Esophagus (tissue), 2 donors: ENCODE measurements around the gene DPEP2. TPM values are rescaled to one million over a fixed set of nuclear protein-coding genes. Genes with fewer than 3 reads are reported as not detected.
A peak's percentile ranks its signal among the peaks of the same experiment; 100 is the strongest.

Experiments
- H3K27ac ChIP-seq, 2 donors: one replicate each; pipeline ENCODE4 v1.5.1; 2013; ENCODE audit warnings: low read depth in 2 of 2, mild to moderate bottlenecking in 2 of 2, inconsistent platforms in 1 of 2, low read length in 1 of 2, moderate library complexity in 1 of 2
- H3K27me3 ChIP-seq, 2 donors: one replicate each; pipeline ENCODE4 v1.6.1; 2013; ENCODE audit warnings: low read length in 2 of 2, control low read depth in 1 of 2, mild to moderate bottlenecking in 1 of 2; ENCODE audit not compliant: insufficient read depth in 2 of 2, control insufficient read depth in 1 of 2
- H3K36me3 ChIP-seq, 2 donors: one replicate each; pipeline ENCODE4 v1.6.1; 2013; ENCODE audit warnings: low read length in 1 of 2; ENCODE audit not compliant: control insufficient read depth in 2 of 2, insufficient read depth in 2 of 2
- H3K4me1 ChIP-seq, 2 donors: one replicate each; pipeline ENCODE4 v1.6.1; 2013; ENCODE audit warnings: low read length in 1 of 2; ENCODE audit not compliant: control insufficient read depth in 2 of 2, insufficient read depth in 2 of 2
- H3K4me3 ChIP-seq, 2 donors: one replicate each; pipeline ENCODE4 v1.5.1; 2013; ENCODE audit warnings: low read length in 2 of 2, mild to moderate bottlenecking in 2 of 2, low read depth in 1 of 2, moderate library complexity in 1 of 2
- H3K9me3 ChIP-seq, 2 donors: one replicate each; pipeline ENCODE4 v1.6.1; 2013; ENCODE audit warnings: mild to moderate bottlenecking in 2 of 2, low read depth in 1 of 2, low read length in 1 of 2, moderate library complexity in 1 of 2; ENCODE audit not compliant: control insufficient read depth in 2 of 2, insufficient read depth in 1 of 2
- WGBS, 2 donors: extraction: QIAGEN DNeasy Blood & Tissue Kit; methylation state at CpG; one replicate each; pipeline ENCODE4 v1.1.7; 2013; 5-methylcytosine and 5-hydroxymethylcytosine counted together
- polyA plus RNA-seq, 2 donors: library from polyadenylated mRNA; stranded (reverse); fragments of 200-250 nt; gene quantifications; one replicate each; pipeline ENCODE4 v1.2.3, GENCODE V29; 2013
- donor health status: healthy with polysubstance abuse.
- donor health status: Bipolar disorder and iron deficiency.

The DPEP2 gene
- polyA plus RNA-seq, 2 donors = 0.41 to 0.57 TPM

DNA sequence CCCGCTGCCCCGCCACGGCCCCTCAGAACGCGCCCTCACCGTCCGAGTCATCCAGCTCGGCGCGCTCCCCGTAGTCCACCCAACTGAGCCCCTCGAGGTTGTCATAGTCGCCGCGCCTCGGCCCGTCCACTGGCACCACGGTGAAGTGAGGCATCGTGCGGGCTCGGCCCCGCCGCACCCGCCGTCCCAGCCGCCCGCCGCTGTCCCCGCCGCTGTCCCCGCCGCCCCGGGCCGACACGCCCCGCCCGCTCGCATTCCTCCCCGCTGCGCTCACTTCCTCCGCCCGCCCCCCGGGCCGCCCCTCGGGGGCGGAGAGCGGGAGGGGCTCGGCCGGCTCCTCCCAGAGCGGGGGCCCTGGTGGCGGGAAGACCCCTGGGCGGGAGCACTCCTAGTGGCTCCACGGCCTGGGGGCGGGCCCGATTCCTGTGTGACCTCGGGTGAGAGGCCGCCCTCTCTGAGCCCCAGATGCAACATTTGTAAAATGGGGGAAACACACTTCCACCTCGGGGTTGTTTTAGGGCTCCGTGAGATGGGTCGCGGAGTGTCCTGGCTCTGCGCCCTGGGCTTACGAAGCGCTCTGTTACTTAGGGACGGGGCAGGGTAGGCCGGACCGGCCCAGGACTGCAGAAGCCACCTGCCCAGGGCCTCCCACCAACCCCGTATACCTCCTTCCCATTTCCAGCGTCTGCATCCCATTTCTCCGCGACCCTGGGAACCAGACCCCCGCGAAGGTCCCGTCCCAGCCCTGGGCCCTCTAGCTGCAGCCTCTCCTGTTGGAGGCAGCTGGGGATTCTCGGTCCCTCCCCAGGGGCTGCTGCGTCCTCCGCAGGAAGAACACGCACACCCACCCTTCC is 30.7 kb downstream of the DPEP2 start, which contains the start of gene SLC12A4:
Gene SLC12A4 (minus strand): TSS at position 238 of the 854 bp plus-strand sequence. CDS start 84 bp downstream, at position 154.
- H3K4me1 ChIP-seq = peaks cover 10 to 20% of the 10 kb centered on the region in 2 donors
- H3K27me3 ChIP-seq = no peaks in the 10 kb centered on the region
- no peaks in the 10 kb centered on the region for H3K36me3 ChIP-seq
- peak within 1 kb of the TSS; percentile 95 for H3K27ac ChIP-seq
- H3K9me3 ChIP-seq = no peaks in the 10 kb centered on the region
- H3K4me3 ChIP-seq = peak within 1 kb of the TSS; percentile 69 to 82
- 0 to 2% methylated on average over 68 to 78 of the region's 78 CpGs for WGBS, 2 donors

DNA sequence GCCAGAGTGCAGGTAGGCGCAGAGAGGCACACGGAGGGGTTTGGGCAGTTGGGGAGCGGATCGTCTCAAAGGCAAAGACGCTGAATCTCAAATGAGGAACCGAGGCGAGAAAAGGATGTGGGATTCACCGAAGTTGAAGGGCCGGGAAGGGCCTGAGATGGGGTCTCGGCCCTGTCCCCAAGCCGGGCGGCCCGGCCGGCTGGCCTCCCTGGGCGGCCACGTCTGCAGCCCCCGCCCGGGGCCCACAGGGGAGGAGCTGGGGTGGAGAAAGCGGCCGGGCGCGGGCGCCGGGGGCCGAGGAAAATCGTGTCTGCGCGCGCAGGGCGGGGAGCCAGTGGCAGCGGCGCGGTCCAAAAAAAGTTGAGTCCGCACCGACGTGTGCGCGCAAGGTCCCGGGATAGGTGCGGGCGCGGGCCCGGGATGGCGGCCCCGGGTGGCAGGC is 31.3 kb downstream of the DPEP2 start:
- H3K27ac ChIP-seq = peak overlapping the region; percentile 95
- H3K9me3 ChIP-seq = no peaks in the 10 kb centered on the region
- no peaks in the 10 kb centered on the region for H3K27me3 ChIP-seq
- H3K4me3 ChIP-seq = peak overlapping the region; percentile 69 to 82
- peaks cover 10 to 20% of the 10 kb centered on the region in 2 donors for H3K4me1 ChIP-seq
- 1% methylated on average over 34 to 45 of the region's 45 CpGs for WGBS, 2 donors
- H3K36me3 ChIP-seq = peaks cover 0 to 3% of the 10 kb centered on the region in 2 donors

- Histone ChIP-seq H3K36me3 (peaks cover 0 to 4% of the 10 kb centered on the region in 2 donors), H3K27ac (peak overlapping the region; percentile 95), H3K9me3 (no peaks in the 10 kb centered on the region), H3K27me3 (no peaks in the 10 kb centered on the region), H3K4me3 (peak overlapping the region; percentile 69 to 82), H3K4me1 (peaks cover 10 to 20% of the 10 kb centered on the region in 2 donors)
- 6 to 18% methylated on average over 18 of the region's 18 CpGs for WGBS, 2 donors
These were observed 31.9 kb downstream of the DPEP2 start for GRCh38 chr16:67967183-67967957.

DNA sequence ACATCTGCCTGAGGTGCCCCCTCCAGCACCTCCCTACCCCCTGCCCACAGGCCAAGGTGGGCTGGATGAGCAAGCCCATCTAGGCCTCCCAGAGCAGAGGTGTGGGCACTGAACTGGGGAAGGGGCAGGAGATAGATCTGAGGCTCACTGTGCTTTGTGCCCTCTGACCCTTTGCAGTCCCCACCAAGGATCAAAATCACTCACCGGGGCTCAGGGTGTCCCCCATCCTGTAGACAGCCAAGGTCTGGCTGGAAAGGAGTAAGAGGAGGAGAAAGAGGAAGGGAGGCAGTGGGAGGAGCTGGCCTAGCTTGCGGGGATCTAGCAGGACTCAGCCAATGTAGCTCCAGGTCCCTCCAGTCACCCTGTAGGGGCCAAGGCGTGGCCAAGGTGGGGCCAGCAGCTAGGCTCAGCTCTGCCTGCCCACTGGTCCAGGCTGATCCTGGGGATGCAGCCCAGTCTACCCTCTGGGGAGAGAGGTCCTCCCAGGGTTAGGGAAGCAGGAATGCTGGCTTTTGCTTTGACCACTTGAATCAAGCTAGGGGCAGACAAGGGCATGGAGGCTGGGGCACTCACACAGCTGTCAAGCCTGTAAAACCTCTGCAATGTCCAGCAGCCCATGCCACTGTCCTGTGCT is 32.6 kb downstream of the DPEP2 start:
- Histone ChIP-seq H3K36me3 (peaks cover 0 to 4% of the 10 kb centered on the region in 2 donors), H3K27me3 (no peaks in the 10 kb centered on the region), H3K9me3 (no peaks in the 10 kb centered on the region), H3K4me3 (peak overlapping the region; percentile 69 to 82), H3K27ac (peak overlapping the region; percentile 21 to 95), H3K4me1 (peaks cover 13 to 27% of the 10 kb centered on the region in 2 donors)
- 41 to 57% methylated on average over 3 of the region's 3 CpGs for WGBS, 2 donors

- Histone ChIP-seq H3K27ac (peak overlapping the region in 1 of 2 donors; percentile 95), H3K4me1 (peaks cover 18 to 33% of the 10 kb centered on the region in 2 donors), H3K9me3 (no peaks in the 10 kb centered on the region), H3K27me3 (no peaks in the 10 kb centered on the region), H3K36me3 (peaks cover 4% of the 10 kb centered on the region in 2 donors), H3K4me3 (no peak overlapping the region)
- WGBS, 2 donors = 49 to 64% methylated on average over 11 of the region's 11 CpGs
These were observed 33.4 kb downstream of the DPEP2 start for GRCh38 chr16:67965668-67966548.

DNA sequence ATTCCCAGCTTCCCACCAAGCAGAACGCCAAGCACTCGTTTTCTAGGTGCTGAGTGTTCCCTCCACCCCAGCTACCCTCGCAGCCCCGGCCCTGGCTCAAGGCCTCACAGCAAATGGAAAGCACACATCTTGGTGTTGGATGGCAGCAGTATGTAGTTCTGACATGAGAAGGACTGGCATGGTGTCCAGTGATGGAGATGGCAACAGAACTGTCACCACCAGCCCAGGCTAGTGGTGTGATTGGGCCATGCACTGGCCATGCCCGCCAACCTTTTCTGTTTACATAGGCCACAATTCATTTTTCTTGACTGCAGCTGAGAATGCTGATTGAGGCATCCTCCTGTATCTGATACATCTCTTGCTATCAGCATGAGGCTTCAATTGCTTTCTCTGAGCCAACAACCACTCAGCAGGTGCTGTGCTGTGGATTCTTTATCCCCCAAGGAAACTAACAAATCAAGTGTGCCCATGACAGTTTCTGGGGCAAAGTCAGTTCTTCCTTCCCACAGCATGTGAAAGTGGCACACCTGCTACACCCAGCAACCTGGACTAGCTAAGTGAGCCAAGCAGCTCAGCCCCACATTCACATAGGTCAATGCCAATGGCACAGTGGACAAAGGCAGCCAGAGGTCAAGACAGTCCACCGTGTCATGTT is 34.7 kb downstream of the DPEP2 start:
- 89% methylated on average over 6 of the region's 6 CpGs for WGBS, 2 donors
- no peak overlapping the region for H3K4me3 ChIP-seq
- no peaks in the 10 kb centered on the region for H3K9me3 ChIP-seq
- H3K27me3 ChIP-seq = no peaks in the 10 kb centered on the region
- H3K27ac ChIP-seq = no peak overlapping the region
- peaks cover 18 to 39% of the 10 kb centered on the region in 2 donors for H3K4me1 ChIP-seq
- peaks cover 4 to 9% of the 10 kb centered on the region in 2 donors for H3K36me3 ChIP-seq

DNA sequence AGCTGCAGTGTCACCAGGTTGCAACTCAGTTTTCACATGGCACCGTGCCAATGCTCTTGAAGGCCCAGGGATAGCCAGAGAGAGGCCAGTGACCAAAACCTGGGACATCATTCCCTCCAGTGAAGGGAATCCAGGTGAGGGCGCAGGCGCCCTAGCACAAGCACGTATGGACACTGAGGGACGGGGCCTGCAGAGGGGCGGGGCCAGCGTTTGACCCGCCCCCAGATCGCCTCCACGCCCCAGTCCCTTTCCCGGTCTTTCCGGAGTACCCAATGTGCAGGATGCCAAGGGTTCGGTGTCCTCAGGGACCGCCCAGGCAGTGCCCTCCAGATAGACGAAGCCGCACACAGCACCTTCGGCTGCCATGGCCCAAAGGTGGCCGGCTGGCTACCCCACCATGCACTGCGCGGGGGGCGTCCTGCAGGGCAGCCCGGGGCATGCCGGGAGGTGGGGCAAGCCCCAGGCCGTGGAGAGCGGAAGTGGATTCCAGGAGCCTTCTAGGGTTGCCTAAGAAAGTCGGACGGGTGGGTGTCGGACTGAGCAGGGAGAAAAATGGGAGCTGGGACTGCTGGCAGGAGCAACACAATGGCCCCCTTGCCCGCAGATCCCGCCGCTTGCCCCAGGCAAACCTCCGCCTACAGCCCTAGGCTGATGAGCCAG is 35.5 kb downstream of the DPEP2 start:
- Histone ChIP-seq H3K27me3 (no peaks in the 10 kb centered on the region), H3K4me3 (no peak overlapping the region), H3K27ac (no peak overlapping the region), H3K4me1 (peaks cover 18 to 41% of the 10 kb centered on the region in 2 donors), H3K36me3 (peaks cover 4 to 9% of the 10 kb centered on the region in 2 donors), H3K9me3 (no peaks in the 10 kb centered on the region)
- 65 to 68% methylated on average over 32 of the region's 32 CpGs for WGBS, 2 donors

- Histone ChIP-seq H3K27me3 (no peaks in the 10 kb centered on the region), H3K9me3 (no peaks in the 10 kb centered on the region), H3K36me3 (peaks cover 4 to 9% of the 10 kb centered on the region in 2 donors), H3K4me1 (peaks cover 18 to 41% of the 10 kb centered on the region in 2 donors), H3K4me3 (no peak overlapping the region), H3K27ac (no peak overlapping the region)
- 68 to 69% methylated on average over 2 of the region's 2 CpGs for WGBS, 2 donors
These were observed 36.0 kb downstream of the DPEP2 start for GRCh38 chr16:67963292-67963661.
